GM19395 (cell line): ENCODE measurements around the gene RAD51B.

Source experiments
- ATAC-seq: cut with Tn5 transposase; IDR thresholded peaks from one replicate; pipeline ENCODE4 v1.9.1; 2021; ENCODE audit warnings: mild to moderate bottlenecking, moderate library complexity; ENCODE audit not compliant: unreplicated experiment

Gene RAD51B

GRCh38 chr14:68527329-68527851, 707.8 kb downstream of the RAD51B start:
- ATAC-seq = no peak

- no peak for ATAC-seq
Observed at GRCh38 chr14:68528040-68528687, 708.6 kb downstream of the RAD51B start.

DNA sequence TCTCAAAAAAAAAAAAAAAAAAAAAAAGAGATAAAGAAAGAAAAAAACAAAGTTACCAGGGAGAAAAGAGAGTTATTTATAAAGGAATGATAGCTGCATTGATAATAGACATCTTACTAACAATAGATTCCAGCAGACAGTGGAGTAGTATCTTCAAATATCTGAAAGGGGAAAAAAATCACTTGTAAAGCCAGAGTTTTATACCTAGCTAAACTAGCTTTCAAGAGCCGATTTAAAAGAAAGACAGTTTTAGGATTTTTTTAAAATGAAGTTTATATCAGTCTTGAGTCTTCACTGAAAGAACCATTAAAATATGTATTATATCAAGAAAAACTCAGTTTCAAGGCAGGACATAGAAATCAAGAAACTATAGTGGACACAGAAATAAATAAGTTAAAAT, 710.9 kb downstream of the RAD51B start:
- no peak for ATAC-seq

DNA sequence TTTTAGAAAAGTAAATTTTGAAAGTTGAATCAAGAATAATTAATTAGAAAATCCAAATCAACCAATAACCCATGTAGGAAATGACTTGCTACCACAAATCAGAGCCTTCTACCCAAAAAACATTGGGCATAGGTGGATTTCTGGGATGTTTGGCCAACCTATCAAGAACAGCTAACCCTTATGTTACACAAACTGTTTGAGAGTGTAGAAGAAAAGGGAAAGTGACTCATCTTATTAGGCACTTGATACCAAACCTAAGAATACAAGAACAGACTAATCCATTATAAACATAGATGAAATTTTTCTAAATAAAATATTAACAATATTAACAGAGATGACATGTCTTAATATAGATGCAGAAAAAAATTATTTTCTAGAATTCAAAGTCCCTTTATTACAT, 712.9 kb downstream of the RAD51B start:
- no peak for ATAC-seq

- ATAC-seq = no peak
Observed at GRCh38 chr14:68534276-68534675, 714.7 kb downstream of the RAD51B start.

GRCh38 chr14:68535404-68536017, 715.9 kb downstream of the RAD51B start:
- ATAC-seq = no peak

DNA sequence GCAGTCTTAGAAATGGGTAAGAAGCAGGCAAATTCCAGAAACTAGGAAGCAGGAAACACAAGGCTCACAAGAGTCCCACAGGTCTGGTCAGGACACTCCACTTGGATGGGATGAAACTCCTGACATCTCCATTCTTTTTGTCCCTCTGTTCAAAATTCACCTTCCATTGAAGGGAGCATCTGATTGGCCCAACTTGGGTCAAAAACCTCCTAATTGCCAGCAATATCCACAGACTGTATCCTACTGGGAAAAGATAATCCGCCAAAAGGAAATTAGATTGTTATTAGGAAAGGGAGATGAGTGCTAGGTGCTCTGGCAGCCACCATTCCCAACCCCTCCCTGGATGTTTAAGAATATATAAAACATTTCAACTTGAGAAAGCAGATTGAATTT, 716.4 kb downstream of the RAD51B start:
- no peak for ATAC-seq

GRCh38 chr14:68538639-68539038, 719.1 kb downstream of the RAD51B start:
- ATAC-seq = no peak

DNA sequence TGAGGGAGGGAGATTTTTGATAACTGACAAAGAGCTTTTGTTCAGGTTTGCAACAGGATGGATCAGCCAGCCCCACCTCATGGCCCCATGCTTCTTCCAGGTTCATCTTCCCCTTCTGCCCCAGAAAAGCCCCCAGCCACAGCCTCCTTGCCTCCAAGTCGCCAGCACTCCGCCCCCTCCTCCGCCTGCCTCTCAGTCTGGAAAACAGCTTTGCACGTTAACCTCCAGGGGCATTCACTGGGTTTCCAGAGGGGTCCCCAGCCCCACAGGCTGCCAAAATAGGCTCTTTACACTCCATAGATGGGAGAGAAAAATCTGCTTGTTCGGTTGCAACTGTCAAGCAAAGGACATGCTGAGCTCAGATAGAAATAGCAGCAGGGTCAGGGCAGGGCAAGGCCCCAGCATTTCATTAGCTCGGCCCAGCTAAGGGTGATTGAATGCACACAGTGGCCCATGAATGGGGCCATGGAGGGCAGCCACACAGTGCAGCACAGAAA, 719.7 kb downstream of the RAD51B start:
- no peak for ATAC-seq

GRCh38 chr14:68539789-68540188, 720.2 kb downstream of the RAD51B start:
- no peak for ATAC-seq

- no peak for ATAC-seq
Observed at GRCh38 chr14:68541178-68541896, 721.8 kb downstream of the RAD51B start.

- ATAC-seq = no peak
Observed at GRCh38 chr14:68542346-68542745, 722.8 kb downstream of the RAD51B start.

DNA sequence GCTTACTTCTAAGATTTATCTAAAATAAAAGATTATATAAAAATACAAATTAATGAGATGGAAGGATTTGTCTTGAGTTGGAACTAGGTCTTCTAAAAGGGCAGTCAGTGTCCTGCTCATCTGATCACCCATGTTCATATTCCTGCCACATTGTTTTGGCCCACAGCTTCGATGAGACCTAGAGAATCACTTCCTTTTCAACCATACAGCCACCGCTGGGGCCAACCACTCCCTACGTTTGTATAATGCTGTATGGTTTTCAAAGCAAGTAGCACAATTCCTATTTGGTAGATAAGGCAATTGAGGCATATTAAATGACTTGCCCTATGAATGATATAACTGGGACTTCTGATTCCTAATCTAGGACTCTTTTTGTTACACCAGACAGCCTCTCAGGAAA, 723.9 kb downstream of the RAD51B start:
- ATAC-seq = no peak

GRCh38 chr14:68544081-68544892, 724.7 kb downstream of the RAD51B start:
- no peak for ATAC-seq

- no peak for ATAC-seq
Observed at GRCh38 chr14:68546839-68547238, 727.3 kb downstream of the RAD51B start.

DNA sequence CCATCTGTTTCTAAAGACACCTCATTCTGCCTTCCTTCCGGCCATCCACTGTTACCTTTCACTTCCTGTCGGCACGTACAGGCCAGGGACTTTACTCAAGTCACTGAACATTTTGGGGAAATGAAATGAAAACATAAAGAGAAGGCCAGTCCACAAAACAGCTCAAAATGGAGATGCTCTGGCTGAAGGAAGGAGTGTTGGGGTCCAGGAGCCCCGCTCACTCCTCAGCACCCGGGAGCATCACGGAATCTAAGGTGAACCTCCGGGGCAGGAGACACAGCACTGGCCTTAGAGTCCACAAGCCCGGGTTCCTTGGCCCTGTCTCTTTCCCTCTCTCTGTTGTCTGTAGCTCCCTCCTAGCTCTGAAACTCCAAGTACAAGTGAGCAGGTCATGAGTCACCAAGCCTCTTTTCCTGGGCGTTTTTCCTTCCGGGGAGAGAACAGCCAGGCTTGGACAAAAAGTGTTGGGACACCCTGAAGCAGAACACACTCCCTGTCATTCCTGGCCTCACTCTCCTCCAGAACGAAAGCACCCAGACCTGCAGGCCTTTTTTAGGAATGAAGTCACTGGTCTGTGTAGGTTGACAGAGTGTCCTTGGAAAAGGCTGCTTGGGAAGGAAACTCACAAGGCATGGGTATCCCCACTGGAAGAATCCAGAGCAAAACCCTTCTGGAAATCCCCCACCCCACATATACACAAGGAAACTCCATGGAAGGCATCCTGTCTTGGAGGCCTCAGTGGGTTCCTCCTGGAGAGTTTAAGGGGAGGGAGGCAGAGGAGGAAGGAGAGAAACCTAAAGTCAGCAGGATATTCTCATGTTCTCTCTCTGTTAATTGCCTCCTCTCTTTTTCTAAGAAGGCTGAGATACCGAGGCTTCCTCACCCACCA, 728.0 kb downstream of the RAD51B start:
- ATAC-seq = no peak

GRCh38 chr14:68548194-68549076, 728.9 kb downstream of the RAD51B start:
- ATAC-seq = no peak

DNA sequence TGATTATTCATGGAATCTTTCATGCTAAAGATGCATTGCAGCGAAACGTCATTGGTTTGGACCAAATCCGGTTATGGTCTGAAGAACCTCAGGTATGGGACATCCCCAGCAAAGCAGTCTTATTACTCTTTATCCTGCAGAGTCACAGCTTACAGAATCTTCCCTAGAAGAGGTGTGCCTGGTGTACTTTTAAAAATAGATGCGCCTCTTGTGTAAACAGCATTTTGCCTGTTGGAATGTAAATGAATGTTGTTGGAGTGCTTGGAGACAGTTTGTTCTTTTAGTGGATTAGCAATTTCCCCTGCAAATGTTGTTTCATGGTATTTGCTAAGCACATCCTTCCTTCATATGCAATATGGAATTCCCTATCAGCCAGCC, 730.7 kb downstream of the RAD51B start:
- ATAC-seq = no peak

DNA sequence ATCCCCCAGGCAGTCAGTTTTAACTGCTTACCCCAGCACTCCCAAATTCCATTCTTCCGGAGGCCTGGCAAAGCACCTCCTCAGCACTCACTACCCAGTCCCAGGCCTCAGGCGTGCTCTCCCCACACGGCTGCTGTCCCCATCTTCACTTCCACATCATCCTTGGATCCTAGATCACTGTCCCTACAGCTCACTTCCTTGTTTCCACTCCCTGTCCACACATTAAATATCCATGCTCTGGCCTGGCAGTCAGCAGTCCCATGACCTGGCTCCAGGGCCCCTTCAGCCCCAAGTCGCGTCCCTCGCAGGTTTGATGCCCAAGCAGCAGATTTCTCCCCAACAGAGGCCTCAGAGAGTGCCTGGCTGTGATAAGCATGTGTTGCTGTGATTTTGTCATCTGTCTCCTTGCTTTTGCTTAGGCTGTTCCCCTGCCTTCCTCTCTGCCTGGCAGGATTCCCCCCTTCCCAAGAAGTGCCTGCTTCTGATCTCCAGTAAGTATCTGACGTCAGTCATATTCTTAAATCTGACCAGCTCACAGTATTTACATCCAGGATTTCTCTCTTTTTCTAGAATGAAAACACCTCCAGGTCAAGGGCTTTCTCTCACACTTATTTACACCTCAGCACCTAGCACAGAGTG, 731.6 kb downstream of the RAD51B start:
- no peak for ATAC-seq
